ENCODE results near the gene CDK5RAP1. TPM values are rescaled to one million over a fixed set of nuclear protein-coding genes. Genes with fewer than 3 reads are reported as not detected.

The CDK5RAP1 gene
- total RNA-seq, 1 donor from 2014 or later: 58.7 TPM

DNA sequence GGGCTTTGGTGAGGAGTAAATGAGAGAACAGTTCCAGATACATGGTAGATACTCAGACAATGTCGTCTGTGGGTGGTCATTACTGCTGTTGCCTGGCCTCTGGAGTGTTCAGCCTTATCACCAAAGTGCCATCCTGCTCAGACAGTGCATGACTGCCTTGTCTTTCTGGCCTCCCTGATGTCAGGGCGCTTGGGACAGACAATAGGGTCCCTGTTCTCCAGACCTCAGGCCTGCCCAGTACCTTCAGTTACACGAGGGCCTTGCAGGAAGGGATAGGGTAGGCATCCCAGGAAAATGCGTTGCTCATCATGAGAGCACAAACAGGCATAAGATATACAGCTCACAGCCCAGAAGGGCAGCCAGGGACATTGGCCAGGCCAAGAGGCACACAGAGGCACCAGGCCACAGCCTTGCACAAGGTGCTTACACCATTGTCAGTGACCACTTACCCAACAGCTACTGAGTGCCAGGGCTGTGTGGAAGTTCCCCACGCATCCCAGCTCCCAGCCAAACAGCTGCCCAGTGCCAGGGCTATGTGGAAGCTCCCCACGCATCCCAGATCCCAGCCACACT lies 90.9 kb downstream of the CDK5RAP1 start:
- Mint-ChIP-seq H3K9me3 (peaks cover 6% of the 10 kb centered on the region), H3K27ac (ENCODE audit: unreplicated experiment) (peak overlapping the region; percentile 30), H3K36me3 (ENCODE audit: low read depth) (no peaks in the 10 kb centered on the region), H3K4me1 (peaks cover 22% of the 10 kb centered on the region), H3K27me3 (ENCODE audit: low read depth) (no peaks in the 10 kb centered on the region), H3K4me3 (no peak overlapping the region)
- DNase-seq (ENCODE audit: low read depth, low spot score): no peak
- TF ChIP-seq, protein P1, sequence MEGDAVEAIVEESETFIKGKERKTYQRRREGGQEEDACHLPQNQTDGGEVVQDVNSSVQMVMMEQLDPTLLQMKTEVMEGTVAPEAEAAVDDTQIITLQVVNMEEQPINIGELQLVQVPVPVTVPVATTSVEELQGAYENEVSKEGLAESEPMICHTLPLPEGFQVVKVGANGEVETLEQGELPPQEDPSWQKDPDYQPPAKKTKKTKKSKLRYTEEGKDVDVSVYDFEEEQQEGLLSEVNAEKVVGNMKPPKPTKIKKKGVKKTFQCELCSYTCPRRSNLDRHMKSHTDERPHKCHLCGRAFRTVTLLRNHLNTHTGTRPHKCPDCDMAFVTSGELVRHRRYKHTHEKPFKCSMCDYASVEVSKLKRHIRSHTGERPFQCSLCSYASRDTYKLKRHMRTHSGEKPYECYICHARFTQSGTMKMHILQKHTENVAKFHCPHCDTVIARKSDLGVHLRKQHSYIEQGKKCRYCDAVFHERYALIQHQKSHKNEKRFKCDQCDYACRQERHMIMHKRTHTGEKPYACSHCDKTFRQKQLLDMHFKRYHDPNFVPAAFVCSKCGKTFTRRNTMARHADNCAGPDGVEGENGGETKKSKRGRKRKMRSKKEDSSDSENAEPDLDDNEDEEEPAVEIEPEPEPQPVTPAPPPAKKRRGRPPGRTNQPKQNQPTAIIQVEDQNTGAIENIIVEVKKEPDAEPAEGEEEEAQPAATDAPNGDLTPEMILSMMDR (conservative IDR thresholded peaks at IDR 0.05): no peak

DNA sequence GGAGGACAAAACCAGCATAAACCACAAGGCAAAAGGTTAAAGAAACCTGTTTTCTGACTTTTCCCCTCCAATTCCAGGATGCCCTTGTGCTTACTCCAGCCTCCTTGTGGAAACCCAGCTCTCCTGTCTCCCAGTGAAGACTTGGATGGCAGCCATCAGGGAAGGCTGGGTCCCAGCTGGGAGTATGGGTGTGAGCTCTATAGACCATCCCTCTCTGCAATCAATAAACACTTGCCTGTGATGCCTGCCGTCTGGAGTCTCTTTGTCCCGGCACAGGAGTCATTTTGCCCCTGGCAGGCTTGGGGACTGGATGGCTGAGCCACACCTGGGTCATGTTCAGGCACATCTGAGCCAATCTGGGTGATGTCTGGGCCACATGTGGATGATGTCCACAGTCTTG lies 91.7 kb downstream of the CDK5RAP1 start:
- DNase-seq (ENCODE audit: low read depth, low spot score): no peak
- no peak overlapping the region for H3K27ac Mint-ChIP-seq (ENCODE audit: unreplicated experiment)
- no peaks in the 10 kb centered on the region for H3K27me3 Mint-ChIP-seq (ENCODE audit: low read depth)
- peaks cover 22% of the 10 kb centered on the region for H3K4me1 Mint-ChIP-seq
- TF ChIP-seq, protein P1 (conservative IDR thresholded peaks at IDR 0.05): no peak
- H3K9me3 Mint-ChIP-seq: peaks cover 6% of the 10 kb centered on the region
- no peak overlapping the region for H3K4me3 Mint-ChIP-seq
- no peaks in the 10 kb centered on the region for H3K36me3 Mint-ChIP-seq (ENCODE audit: low read depth)

Other genes starting within 250 kb of the CDK5RAP1 start
- not detected in 2 replicates for gene BPIFA2, start 233.4 kb downstream of the CDK5RAP1 start, total RNA-seq
- gene BPIFA3, start 184.2 kb downstream of the CDK5RAP1 start, total RNA-seq: not detected in 2 replicates
- not detected in 2 replicates for gene BPIFA1, start 165.5 kb downstream of the CDK5RAP1 start, total RNA-seq
- gene BPIFB1, start 118.3 kb downstream of the CDK5RAP1 start, total RNA-seq: not detected in 2 replicates
- 9.4 and 10.3 TPM in 2 replicates for gene SNTA1, start 42.2 kb upstream of the CDK5RAP1 start, total RNA-seq
- gene CBFA2T2, start 88.6 kb upstream of the CDK5RAP1 start, total RNA-seq: 36.5 and 37.9 TPM in 2 replicates

Data from neural crest cell (in vitro differentiated cells).